Gastroesophageal sphincter (tissue), 3 donors: ENCODE results near the gene TNNT3.

ENCODE experiments used
- CTCF ChIP-seq, 4 experiments: fragments of 200-600 bp in 2 of 4; fragments of 450-650 bp in 2 of 4; sonication (generic) in 1 of 4; IDR thresholded peaks; one replicate each; pipeline ENCODE4 v1.5.1; 2017 to 2019; ENCODE audit warnings: antibody characterized with exemption in 4 of 4, mild to moderate bottlenecking in 2 of 4, moderate library complexity in 2 of 4
- POLR2A ChIP-seq, 2 donors: fragments of 450-650 bp; IDR thresholded peaks; one replicate each; pipeline ENCODE4 v1.6.1; 2017; ENCODE audit warnings: antibody characterized with exemption in 2 of 2, mild to moderate bottlenecking in 2 of 2, moderate library complexity in 1 of 2
- POLR2AphosphoS5 ChIP-seq: sonication (generic); formaldehyde crosslinking; IDR thresholded peaks from one replicate; pipeline ENCODE4 v1.6.1; 2017; ENCODE audit warnings: antibody characterized with exemption

- TF ChIP-seq POLR2AphosphoS5 (no peak), CTCF (IDR thresholded peaks at IDR 0.05) (no peak), POLR2A (IDR thresholded peaks at IDR 0.05) (no peak)
These were observed 40.1 kb upstream of the TNNT3 start for GRCh38 chr11:1879342-1879940.
